ENCODE results near the gene SBK2. TPM values are rescaled to one million over a fixed set of nuclear protein-coding genes. Genes with fewer than 3 reads are reported as not detected.
A peak's percentile ranks its signal among the peaks of the same experiment; 100 is the strongest.

SBK2 gene
- polyA plus RNA-seq, 4 donors: 0.06 TPM; not detected in 3

GRCh38 chr19:55567708-55568328, 30.9 kb upstream of the SBK2 start:
- H3K27ac ChIP-seq (ENCODE audit: low read depth in 1 of 3, low read length in 2 of 3): no peak overlapping the region
- FAIRE-seq (no peak), DNase-seq (no peak)
- H3K9me3 ChIP-seq (ENCODE audit: control insufficient read depth in 2 of 2, insufficient read depth in 1 of 2, low read depth in 1 of 2, low read length in 1 of 2): peaks cover 0 to 4% of the 10 kb centered on the region in 2 donors
- H3K4me1 ChIP-seq (ENCODE audit: control insufficient read depth in 3 of 3, insufficient read depth in 2 of 3, low read depth in 1 of 3, low read length in 2 of 3): peaks cover 0 to 12% (median 0%) of the 10 kb centered on the region in 3 donors
- H3K36me3 ChIP-seq (ENCODE audit: control insufficient read depth in 3 of 3, insufficient read depth in 2 of 3, low read depth in 1 of 3, low read length in 3 of 3): no peaks in the 10 kb centered on the region
- no peak overlapping the region for H3K4me3 ChIP-seq (ENCODE audit: low read depth in 1 of 3, low read length in 3 of 3)
- H3K27me3 ChIP-seq (ENCODE audit: control insufficient read depth in 3 of 3, insufficient read depth in 3 of 3, low read length in 3 of 3): no peaks in the 10 kb centered on the region

GRCh38 chr19:55566823-55567222, 29.9 kb upstream of the SBK2 start:
- H3K36me3 ChIP-seq (ENCODE audit: control insufficient read depth in 3 of 3, insufficient read depth in 2 of 3, low read depth in 1 of 3, low read length in 3 of 3): no peaks in the 10 kb centered on the region
- FAIRE-seq: no peak
- DNase-seq: no peak
- H3K27me3 ChIP-seq (ENCODE audit: control insufficient read depth in 3 of 3, insufficient read depth in 3 of 3, low read length in 3 of 3): no peaks in the 10 kb centered on the region
- H3K27ac ChIP-seq (ENCODE audit: low read depth in 1 of 3, low read length in 2 of 3): no peak overlapping the region
- H3K9me3 ChIP-seq (ENCODE audit: control insufficient read depth in 2 of 2, insufficient read depth in 1 of 2, low read depth in 1 of 2, low read length in 1 of 2): peaks cover 0 to 4% of the 10 kb centered on the region in 2 donors
- H3K4me3 ChIP-seq (ENCODE audit: low read depth in 1 of 3, low read length in 3 of 3): no peak overlapping the region
- peaks cover 0 to 12% (median 0%) of the 10 kb centered on the region in 3 donors for H3K4me1 ChIP-seq (ENCODE audit: control insufficient read depth in 3 of 3, insufficient read depth in 2 of 3, low read depth in 1 of 3, low read length in 2 of 3)
- 45 to 57% (median 56%) methylated on average over 9 of the region's 9 CpGs for WGBS, 3 donors

- WGBS, 3 donors: 14 to 39% (median 37%) methylated on average over 7 to 12 of the region's 12 CpGs
- H3K4me3 ChIP-seq (ENCODE audit: low read depth in 1 of 3, low read length in 3 of 3): no peak overlapping the region
- no peaks in the 10 kb centered on the region for H3K36me3 ChIP-seq (ENCODE audit: control insufficient read depth in 3 of 3, insufficient read depth in 2 of 3, low read depth in 1 of 3, low read length in 3 of 3)
- DNase-seq (peak; percentile 59 to 68), FAIRE-seq (no peak)
- H3K27me3 ChIP-seq (ENCODE audit: control insufficient read depth in 3 of 3, insufficient read depth in 3 of 3, low read length in 3 of 3): no peaks in the 10 kb centered on the region
- H3K4me1 ChIP-seq (ENCODE audit: control insufficient read depth in 3 of 3, insufficient read depth in 2 of 3, low read depth in 1 of 3, low read length in 2 of 3): peaks cover 0 to 12% (median 0%) of the 10 kb centered on the region in 3 donors
- H3K9me3 ChIP-seq (ENCODE audit: control insufficient read depth in 2 of 2, insufficient read depth in 1 of 2, low read depth in 1 of 2, low read length in 1 of 2): peaks cover 2 to 6% of the 10 kb centered on the region in 2 donors
- H3K27ac ChIP-seq (ENCODE audit: low read depth in 1 of 3, low read length in 2 of 3): peak overlapping the region in 1 of 3 donors; percentile 58
Observed at GRCh38 chr19:55563261-55563690, 26.3 kb upstream of the SBK2 start.

GRCh38 chr19:55559684-55560083, 22.8 kb upstream of the SBK2 start:
- Histone ChIP-seq H3K36me3 (ENCODE audit: control insufficient read depth in 3 of 3, insufficient read depth in 2 of 3, low read depth in 1 of 3, low read length in 3 of 3) (no peaks in the 10 kb centered on the region), H3K4me3 (ENCODE audit: low read depth in 1 of 3, low read length in 3 of 3) (no peak overlapping the region), H3K27ac (ENCODE audit: low read depth in 1 of 3, low read length in 2 of 3) (no peak overlapping the region), H3K4me1 (ENCODE audit: control insufficient read depth in 3 of 3, insufficient read depth in 2 of 3, low read depth in 1 of 3, low read length in 2 of 3) (peaks cover 0 to 12% (median 0%) of the 10 kb centered on the region in 3 donors), H3K27me3 (ENCODE audit: control insufficient read depth in 3 of 3, insufficient read depth in 3 of 3, low read length in 3 of 3) (no peaks in the 10 kb centered on the region), H3K9me3 (ENCODE audit: control insufficient read depth in 2 of 2, insufficient read depth in 1 of 2, low read depth in 1 of 2, low read length in 1 of 2) (peaks cover 2 to 6% of the 10 kb centered on the region in 2 donors)
- DNase-seq (peak in 1 of 2 donors; percentile 7), FAIRE-seq (no peak)
- WGBS, 3 donors: 55 to 77% (median 74%) methylated on average over 9 of the region's 9 CpGs

GRCh38 chr19:55554741-55555152, 17.8 kb upstream of the SBK2 start:
- WGBS, 3 donors: 23 to 62% (median 23%) methylated on average over 8 of the region's 8 CpGs
- peaks cover 0 to 6% (median 0%) of the 10 kb centered on the region in 3 donors for H3K4me1 ChIP-seq (ENCODE audit: control insufficient read depth in 3 of 3, insufficient read depth in 2 of 3, low read depth in 1 of 3, low read length in 2 of 3)
- FAIRE-seq (no peak), DNase-seq (peak in 1 of 2 donors; percentile 38)
- H3K27ac ChIP-seq (ENCODE audit: low read depth in 1 of 3, low read length in 2 of 3): no peak overlapping the region
- H3K4me3 ChIP-seq (ENCODE audit: low read depth in 1 of 3, low read length in 3 of 3): no peak overlapping the region
- H3K36me3 ChIP-seq (ENCODE audit: control insufficient read depth in 3 of 3, insufficient read depth in 2 of 3, low read depth in 1 of 3, low read length in 3 of 3): no peaks in the 10 kb centered on the region
- peaks cover 0 to 3% (median 1%) of the 10 kb centered on the region in 3 donors for H3K27me3 ChIP-seq (ENCODE audit: control insufficient read depth in 3 of 3, insufficient read depth in 3 of 3, low read length in 3 of 3)
- H3K9me3 ChIP-seq (ENCODE audit: control insufficient read depth in 2 of 2, insufficient read depth in 1 of 2, low read depth in 1 of 2, low read length in 1 of 2): no peaks in the 10 kb centered on the region

- FAIRE-seq: no peak
- H3K27me3 ChIP-seq (ENCODE audit: control insufficient read depth in 3 of 3, insufficient read depth in 3 of 3, low read length in 3 of 3): peaks cover 0 to 3% (median 1%) of the 10 kb centered on the region in 3 donors
- H3K36me3 ChIP-seq (ENCODE audit: control insufficient read depth in 3 of 3, insufficient read depth in 2 of 3, low read depth in 1 of 3, low read length in 3 of 3): no peaks in the 10 kb centered on the region
- DNase-seq: no peak
- H3K27ac ChIP-seq (ENCODE audit: low read depth in 1 of 3, low read length in 2 of 3): no peak overlapping the region
- peaks cover 0 to 7% (median 0%) of the 10 kb centered on the region in 3 donors for H3K4me1 ChIP-seq (ENCODE audit: control insufficient read depth in 3 of 3, insufficient read depth in 2 of 3, low read depth in 1 of 3, low read length in 2 of 3)
- no peak overlapping the region for H3K4me3 ChIP-seq (ENCODE audit: low read depth in 1 of 3, low read length in 3 of 3)
- 82 to 90% (median 90%) methylated on average over 9 of the region's 9 CpGs for WGBS, 3 donors
- H3K9me3 ChIP-seq (ENCODE audit: control insufficient read depth in 2 of 2, insufficient read depth in 1 of 2, low read depth in 1 of 2, low read length in 1 of 2): no peaks in the 10 kb centered on the region
Observed at GRCh38 chr19:55554302-55554701, 17.4 kb upstream of the SBK2 start.

- 58 to 65% (median 61%) methylated on average over 13 of the region's 13 CpGs for WGBS, 3 donors
- no peaks in the 10 kb centered on the region for H3K36me3 ChIP-seq (ENCODE audit: control insufficient read depth in 3 of 3, insufficient read depth in 2 of 3, low read depth in 1 of 3, low read length in 3 of 3)
- DNase-seq (no peak), FAIRE-seq (no peak)
- peaks cover 0 to 7% (median 0%) of the 10 kb centered on the region in 3 donors for H3K4me1 ChIP-seq (ENCODE audit: control insufficient read depth in 3 of 3, insufficient read depth in 2 of 3, low read depth in 1 of 3, low read length in 2 of 3)
- H3K27me3 ChIP-seq (ENCODE audit: control insufficient read depth in 3 of 3, insufficient read depth in 3 of 3, low read length in 3 of 3): peaks cover 0 to 3% (median 1%) of the 10 kb centered on the region in 3 donors
- H3K4me3 ChIP-seq (ENCODE audit: low read depth in 1 of 3, low read length in 3 of 3): no peak overlapping the region
- no peaks in the 10 kb centered on the region for H3K9me3 ChIP-seq (ENCODE audit: control insufficient read depth in 2 of 2, insufficient read depth in 1 of 2, low read depth in 1 of 2, low read length in 1 of 2)
- H3K27ac ChIP-seq (ENCODE audit: low read depth in 1 of 3, low read length in 2 of 3): no peak overlapping the region
Observed at GRCh38 chr19:55553217-55554182, 16.6 kb upstream of the SBK2 start.

- no peak for DNase-seq
- no peak for FAIRE-seq
- H3K9me3 ChIP-seq (ENCODE audit: control insufficient read depth in 2 of 2, insufficient read depth in 1 of 2, low read depth in 1 of 2, low read length in 1 of 2): no peaks in the 10 kb centered on the region
- H3K27me3 ChIP-seq (ENCODE audit: control insufficient read depth in 3 of 3, insufficient read depth in 3 of 3, low read length in 3 of 3): peaks cover 0 to 3% (median 1%) of the 10 kb centered on the region in 3 donors
- no peaks in the 10 kb centered on the region for H3K36me3 ChIP-seq (ENCODE audit: control insufficient read depth in 3 of 3, insufficient read depth in 2 of 3, low read depth in 1 of 3, low read length in 3 of 3)
- no peak overlapping the region for H3K27ac ChIP-seq (ENCODE audit: low read depth in 1 of 3, low read length in 2 of 3)
- 71 to 87% (median 84%) methylated on average over 13 of the region's 13 CpGs for WGBS, 3 donors
- peaks cover 0 to 7% (median 0%) of the 10 kb centered on the region in 3 donors for H3K4me1 ChIP-seq (ENCODE audit: control insufficient read depth in 3 of 3, insufficient read depth in 2 of 3, low read depth in 1 of 3, low read length in 2 of 3)
- no peak overlapping the region for H3K4me3 ChIP-seq (ENCODE audit: low read depth in 1 of 3, low read length in 3 of 3)
Observed at GRCh38 chr19:55552620-55553019, 15.7 kb upstream of the SBK2 start.

Measured in small intestine (tissue), 7 donors.